PC-9 (cell line): ENCODE data around the gene OSGIN1. TPM values are rescaled to one million over a fixed set of nuclear protein-coding genes. Genes with fewer than 3 reads are reported as not detected.

ENCODE experiments used
- BruUV-seq: library from RNA; stranded (reverse); fragments of 400-500 nt; replicated peaks from 2 replicates; lab custom pipeline; 2021; lab: Mats Ljungman, UMichigan
- CTCF ChIA-PET: fragments of 300-600 bp; sonication (Branson Sonifier 250); formaldehyde crosslinking; loops from one replicate; lab custom pipeline; 2022; ENCODE audit warnings: antibody characterized with exemption; lab: Charles Lee
- POLR2A ChIA-PET: fragments of 300-600 bp; sonication (Branson Sonifier 250); formaldehyde crosslinking; loops from one replicate; lab custom pipeline; 2022; ENCODE audit warnings: antibody characterized with exemption; ENCODE audit not compliant: unreplicated experiment; lab: Charles Lee
- DNase-seq, 2 experiments: peaks; one replicate each; pipeline versions ENCODE4 v3.0.0 to v3.0.0-alpha.2; 2015 to 2022; ENCODE audit warnings: mixed read lengths in 1 of 2
- H2AFZ ChIP-seq: fragments of 200-600 bp; sonication (generic); 2 replicates; pipeline ENCODE4 v1.8.1; 2017; ENCODE audit warnings: antibody characterized with exemption
- H3F3A ChIP-seq: fragments of 200-600 bp; sonication (generic); 2 replicates; pipeline ENCODE4 v1.8.1; 2017; ENCODE audit warnings: antibody characterized with exemption, mild to moderate bottlenecking, low read depth; ENCODE audit not compliant: insufficient read depth
- H3K27ac ChIP-seq: fragments of 200-600 bp; sonication (generic); 2 replicates; pipeline ENCODE4 v1.6.1; 2016; ENCODE audit warnings: mixed run types
- H3K27me3 ChIP-seq: fragments of 200-600 bp; sonication (generic); 2 replicates; pipeline ENCODE4 v1.6.1; 2016; ENCODE audit warnings: low read depth, mixed run types; ENCODE audit not compliant: insufficient read depth
- H3K36me3 ChIP-seq: fragments of 200-600 bp; sonication (generic); 2 replicates; pipeline ENCODE4 v1.6.1; 2016; ENCODE audit warnings: low read depth, mixed run types
- H3K4me1 ChIP-seq: fragments of 200-600 bp; sonication (generic); replicated peaks from 2 replicates; pipeline ENCODE4 v1.6.1; 2016; ENCODE audit warnings: mixed run types; ENCODE audit not compliant: insufficient read depth
- H3K4me2 ChIP-seq: fragments of 200-600 bp; sonication (generic); 2 replicates; pipeline ENCODE4 v1.6.1; 2017; ENCODE audit warnings: mixed run types
- H3K4me3 ChIP-seq: fragments of 200-600 bp; sonication (generic); 2 replicates; pipeline ENCODE4 v1.6.1; 2016; ENCODE audit warnings: mixed run types
- H3K79me2 ChIP-seq: fragments of 200-600 bp; sonication (generic); 2 replicates; pipeline ENCODE4 v1.6.1; 2017; ENCODE audit warnings: low read depth, mixed run types
- H3K9me2 ChIP-seq: fragments of 200-600 bp; sonication (generic); 2 replicates; pipeline ENCODE4 v1.8.1; 2017; ENCODE audit warnings: mild to moderate bottlenecking; ENCODE audit not compliant: insufficient read depth
- H3K9me3 ChIP-seq: fragments of 200-600 bp; sonication (generic); 2 replicates; pipeline ENCODE4 v1.8.1; 2016; ENCODE audit warnings: low read depth; ENCODE audit not compliant: insufficient read depth
- H4K20me1 ChIP-seq: fragments of 200-600 bp; sonication (generic); 2 replicates; pipeline ENCODE4 v1.8.1; 2017; ENCODE audit not compliant: insufficient read depth
- EZH2 ChIP-seq: fragments of 200-600 bp; sonication (generic); IDR thresholded peaks from 2 replicates; pipeline ENCODE4 v1.8.0; 2017; ENCODE audit warnings: antibody characterized with exemption, low read depth
- intact Hi-C: fragments of 100-400 bp; cut with micrococcal nuclease; formaldehyde crosslinking; loops from one replicate; pipeline ENCODE4 v1.10.0; 2022; ENCODE audit not compliant: unreplicated experiment
- total RNA-seq: library from RNA; stranded (reverse); gene quantifications from 2 replicates; pipeline ENCODE4 v1.2.3, GENCODE V29; 2021
- TF ChIP-seq, protein P1 (sequence below): fragments of 200-600 bp; sonication (generic); conservative IDR thresholded peaks from 2 replicates; pipeline ENCODE4 v1.6.1; 2017; ENCODE audit warnings: mixed run types, antibody characterized with exemption, mild to moderate bottlenecking, moderate library complexity

Gene OSGIN1
- total RNA-seq, 1 experiment from 2014 or later = 44.8 TPM

DNA sequence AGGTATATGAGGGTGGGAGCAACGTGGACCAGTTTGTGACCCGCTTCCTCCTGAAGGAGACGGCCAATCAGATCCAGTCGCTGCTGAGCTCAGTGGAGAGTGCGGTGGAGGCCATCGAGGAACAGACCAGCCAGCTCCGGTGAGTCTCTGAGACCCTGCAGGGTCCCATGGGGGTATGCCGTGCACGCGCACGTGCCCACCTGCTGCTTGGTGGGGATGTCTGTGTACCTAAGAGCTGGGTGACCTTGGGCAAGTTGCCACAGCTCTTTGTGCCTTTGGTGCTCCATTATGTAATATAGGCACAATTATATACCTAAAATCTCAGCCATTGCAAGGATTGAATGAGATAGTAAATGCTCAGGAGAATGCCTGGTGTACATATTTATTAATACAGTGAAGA is 37.5 kb downstream of the OSGIN1 start:
- H3K9me3 ChIP-seq = no peaks in the 10 kb centered on the region
- POLR2A ChIA-PET = no interaction called here
- no peaks in the 10 kb centered on the region for H4K20me1 ChIP-seq
- peaks cover 14% of the 10 kb centered on the region; the same call in 1 of the 2 replicates for H3K4me1 ChIP-seq
- H3K4me2 ChIP-seq = no peak overlapping the region
- H3F3A ChIP-seq = no peaks in the 10 kb centered on the region
- no peaks in the 10 kb centered on the region for H3K79me2 ChIP-seq
- peaks cover 32% of the 10 kb centered on the region for H3K27me3 ChIP-seq
- H3K36me3 ChIP-seq = no peaks in the 10 kb centered on the region
- H3K27ac ChIP-seq = no peak overlapping the region
- no peaks in the 10 kb centered on the region for H3K9me2 ChIP-seq
- intact Hi-C loops = no loop called here
- TF ChIP-seq EZH2 = no peak
- TF ChIP-seq, protein P1, sequence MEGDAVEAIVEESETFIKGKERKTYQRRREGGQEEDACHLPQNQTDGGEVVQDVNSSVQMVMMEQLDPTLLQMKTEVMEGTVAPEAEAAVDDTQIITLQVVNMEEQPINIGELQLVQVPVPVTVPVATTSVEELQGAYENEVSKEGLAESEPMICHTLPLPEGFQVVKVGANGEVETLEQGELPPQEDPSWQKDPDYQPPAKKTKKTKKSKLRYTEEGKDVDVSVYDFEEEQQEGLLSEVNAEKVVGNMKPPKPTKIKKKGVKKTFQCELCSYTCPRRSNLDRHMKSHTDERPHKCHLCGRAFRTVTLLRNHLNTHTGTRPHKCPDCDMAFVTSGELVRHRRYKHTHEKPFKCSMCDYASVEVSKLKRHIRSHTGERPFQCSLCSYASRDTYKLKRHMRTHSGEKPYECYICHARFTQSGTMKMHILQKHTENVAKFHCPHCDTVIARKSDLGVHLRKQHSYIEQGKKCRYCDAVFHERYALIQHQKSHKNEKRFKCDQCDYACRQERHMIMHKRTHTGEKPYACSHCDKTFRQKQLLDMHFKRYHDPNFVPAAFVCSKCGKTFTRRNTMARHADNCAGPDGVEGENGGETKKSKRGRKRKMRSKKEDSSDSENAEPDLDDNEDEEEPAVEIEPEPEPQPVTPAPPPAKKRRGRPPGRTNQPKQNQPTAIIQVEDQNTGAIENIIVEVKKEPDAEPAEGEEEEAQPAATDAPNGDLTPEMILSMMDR = no peak
- no peak overlapping the region for H3K4me3 ChIP-seq
- DNase-seq = no peak
- CTCF ChIA-PET = no interaction called here
- BruUV-seq = no TSS peak
- no peak overlapping the region for H2AFZ ChIP-seq

DNA sequence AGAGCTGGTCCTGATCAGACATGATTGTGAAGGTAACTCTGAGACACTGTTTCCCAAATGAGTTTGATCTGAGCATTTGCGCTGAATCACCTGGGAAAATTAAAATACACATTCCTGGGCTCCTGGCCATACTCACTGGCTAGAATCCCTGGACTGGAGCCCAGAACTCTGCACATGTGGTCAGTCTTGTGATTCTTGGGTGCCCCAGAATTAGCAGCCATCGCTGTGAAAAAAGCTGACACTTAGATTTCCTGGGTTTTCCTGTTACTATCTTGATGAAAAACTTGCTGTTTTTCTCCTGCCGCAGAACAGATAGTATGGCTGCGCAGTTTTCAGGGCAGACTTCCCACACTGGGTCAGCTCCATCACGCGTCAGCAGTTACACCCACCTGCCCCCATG is 39.6 kb downstream of the OSGIN1 start:
- peaks cover 21% of the 10 kb centered on the region for H3K27me3 ChIP-seq
- H3K4me1 ChIP-seq = peaks cover 14% of the 10 kb centered on the region; the same call in 1 of the 2 replicates
- TF ChIP-seq, protein P1 = no peak
- no peak for TF ChIP-seq EZH2
- intact Hi-C loops = no loop called here
- H3K36me3 ChIP-seq = no peaks in the 10 kb centered on the region
- no peak overlapping the region for H2AFZ ChIP-seq
- BruUV-seq = no TSS peak
- no peaks in the 10 kb centered on the region for H3F3A ChIP-seq
- ChIA-PET CTCF (no interaction called here), POLR2A (no interaction called here)
- no peak overlapping the region for H3K27ac ChIP-seq
- no peaks in the 10 kb centered on the region for H4K20me1 ChIP-seq
- H3K4me3 ChIP-seq = no peak overlapping the region
- H3K4me2 ChIP-seq = no peak overlapping the region
- no peaks in the 10 kb centered on the region for H3K9me2 ChIP-seq
- H3K79me2 ChIP-seq = no peaks in the 10 kb centered on the region
- DNase-seq = no peak
- no peaks in the 10 kb centered on the region for H3K9me3 ChIP-seq

DNA sequence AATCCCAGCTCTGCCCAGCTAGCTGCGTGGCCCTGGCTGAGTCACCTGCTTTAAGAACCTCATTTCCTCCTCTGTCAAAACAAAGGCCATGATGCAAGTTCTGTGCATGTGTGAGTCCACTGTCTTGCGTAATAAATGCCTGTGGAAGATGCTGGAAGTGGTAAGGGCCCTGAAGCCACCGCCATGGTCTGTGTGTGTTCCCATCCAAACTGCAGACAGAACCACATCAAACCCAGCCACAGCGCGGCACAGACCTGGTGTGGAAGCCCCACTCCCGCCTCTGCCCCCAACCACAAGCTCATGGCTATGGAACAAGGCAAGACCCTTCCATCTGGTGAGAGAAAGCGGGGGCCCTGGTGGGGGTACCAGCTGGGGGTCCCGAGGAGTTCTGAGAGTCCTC is 41.0 kb downstream of the OSGIN1 start:
- Histone ChIP-seq H3K27ac (no peak overlapping the region), H2AFZ (no peak overlapping the region)
- no TSS peak for BruUV-seq

More for the DNA sequence above, 41.0 kb downstream of the OSGIN1 start:
- no peaks in the 10 kb centered on the region for H3K36me3 ChIP-seq
- intact Hi-C loops = no loop called here
- peak; percentile 19 to 86 for DNase-seq
- TF ChIP-seq, protein P1 = no peak
- TF ChIP-seq EZH2 = no peak
- H3K4me2 ChIP-seq = no peak overlapping the region
- H3K9me2 ChIP-seq = no peaks in the 10 kb centered on the region
- H3F3A ChIP-seq = no peaks in the 10 kb centered on the region
- no peaks in the 10 kb centered on the region for H3K79me2 ChIP-seq
- H3K4me3 ChIP-seq = no peak overlapping the region
- ChIA-PET POLR2A (no interaction called here), CTCF (interaction anchor here (0.9 kb wide), 1 partner anchor 125 kb away, joined by 4 read pairs; no protein-coding TSS in a partner anchor)
- H3K27me3 ChIP-seq = peaks cover 12% of the 10 kb centered on the region; the same call in 1 of the 2 replicates
- H3K9me3 ChIP-seq = no peaks in the 10 kb centered on the region
- H3K4me1 ChIP-seq = peaks cover 14% of the 10 kb centered on the region; the same call in 1 of the 2 replicates
- H4K20me1 ChIP-seq = no peaks in the 10 kb centered on the region
